ENCODE measurements around the gene KCNQ5. TPM values are rescaled to one million over a fixed set of nuclear protein-coding genes. Genes with fewer than 3 reads are reported as not detected.

KCNQ5 gene
- total and polyA plus RNA-seq, 2 of the 8 experiments (the other 6 are each of a cell fraction or from before 2014, with no cell fraction given) = 0.83 to 1.2 TPM

DNA sequence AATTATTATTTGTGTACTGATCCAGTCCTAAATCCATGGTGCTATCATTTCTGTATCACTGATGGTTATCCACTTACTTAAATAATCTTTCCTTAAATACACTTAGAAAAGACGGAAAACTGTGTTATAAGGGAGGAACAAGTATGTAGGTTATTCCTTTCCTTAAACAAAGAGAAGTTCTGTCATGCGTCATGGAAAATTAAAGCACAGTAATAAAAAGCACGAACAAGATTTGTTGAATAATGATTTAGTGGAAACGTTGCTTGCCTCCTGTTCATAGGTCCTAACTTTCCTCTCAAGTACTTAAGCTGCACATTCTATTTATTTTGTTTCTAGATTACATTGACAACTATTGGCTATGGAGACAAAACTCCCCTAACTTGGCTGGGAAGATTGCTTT lies 483.1 kb downstream of the KCNQ5 start:
- H3K4ac ChIP-seq (replicated peaks; ENCODE audit: insufficient read length, low read depth, low read length) = no peak overlapping the region
- no peak overlapping the region for H3K27ac ChIP-seq (ENCODE audit: low read depth, low read length)
- no peak overlapping the region for H2BK20ac ChIP-seq (ENCODE audit: low read length)
- no peak overlapping the region for H3K4me2 ChIP-seq (ENCODE audit: insufficient read depth in 1 of 2, low read depth in 2 of 2, low read length in 2 of 2)
- H3K4me1 ChIP-seq (replicated peaks in 1 of 4; ENCODE audit: control insufficient read depth in 3 of 4, insufficient read depth in 4 of 4, low read length in 3 of 4) = no peaks in the 10 kb centered on the region
- H3K23ac ChIP-seq (ENCODE audit: insufficient read length) = no peak overlapping the region
- H3K14ac ChIP-seq (ENCODE audit: insufficient read length) = no peak overlapping the region
- CTCF ChIA-PET (ENCODE audit: partially characterized antibody) = interaction anchor here (0.9 kb wide), 1 partner anchor 14 kb away, joined by 3 read pairs; no protein-coding TSS in a partner anchor
- H2BK5ac ChIP-seq (ENCODE audit: low read depth, low read length) = no peak overlapping the region
- H3K18ac ChIP-seq (ENCODE audit: extremely low read depth, low read length) = no peak overlapping the region
- no peak overlapping the region for H4K5ac ChIP-seq (ENCODE audit: insufficient read length, low read depth, low read length)
- 85% methylated on average over 4 of the region's 4 CpGs; no CpG with 5 or more reads in 1 of the 2 experiments for WGBS, 2 experiments (ENCODE audit: extremely low coverage in 1 of 2, insufficient coverage in 1 of 2, insufficient read length in 1 of 2, insufficient replicate concordance in 2 of 2, low coverage in 1 of 2, low lambda C conversion rate in 2 of 2, missing lambda C conversion rate in 1 of 2)
- no peak overlapping the region for H2AK5ac ChIP-seq (ENCODE audit: low read depth, low read length)
- DNase-seq (ENCODE audit: low read depth in 1 of 2, low spot score in 2 of 2) = no peak
- no peak overlapping the region for H2BK120ac ChIP-seq (replicated peaks; ENCODE audit: low read depth, low read length)
- H4K20me1 ChIP-seq (replicated peaks in 1 of 2; ENCODE audit: control insufficient read depth in 1 of 2, insufficient read depth in 2 of 2, low read length in 2 of 2) = no peaks in the 10 kb centered on the region
- no peak overlapping the region for H3K9ac ChIP-seq (replicated peaks in 1 of 4; ENCODE audit: extremely low read depth in 1 of 4, low read depth in 3 of 4, low read length in 3 of 4)
- no peak for TF ChIP-seq EGR1 (IDR thresholded peaks at IDR 0.05; ENCODE audit: borderline replicate concordance, low read depth, low read length)
- H2BK12ac ChIP-seq (ENCODE audit: low read depth, low read length) = no peak overlapping the region
- POLR2A ChIA-PET (ENCODE audit: partially characterized antibody) = no interaction called here
- no peaks in the 10 kb centered on the region for H3K9me3 ChIP-seq (ENCODE audit: insufficient read depth in 2 of 2, low read depth in 1 of 2, low read length in 1 of 2)
- H3K23me2 ChIP-seq (ENCODE audit: low read depth, low read length) = no peaks in the 10 kb centered on the region
- H3K27me3 ChIP-seq (replicated peaks in 1 of 4; ENCODE audit: control insufficient read depth in 3 of 4, extremely low read depth in 1 of 4, insufficient read depth in 3 of 4, low read length in 3 of 4) = peaks cover 0 to 1% (median 0%) of the 10 kb centered on the region in 4 experiments; a peak in 1 of 7 replicates
- H3K4me3 ChIP-seq (ENCODE audit: extremely low read depth in 1 of 4, insufficient read depth in 2 of 4, low read depth in 3 of 4, low read length in 4 of 4) = no peak overlapping the region
- no peak for FAIRE-seq
- no peaks in the 10 kb centered on the region for H3K36me3 ChIP-seq (ENCODE audit: control insufficient read depth in 2 of 4, insufficient read depth in 4 of 4, low read length in 3 of 4)
- H2BK15ac ChIP-seq (ENCODE audit: low read length) = no peak overlapping the region
- no peak overlapping the region for H2AFZ ChIP-seq (ENCODE audit: low read length)
- no peak overlapping the region for H4K91ac ChIP-seq (replicated peaks; ENCODE audit: insufficient read length, low read length)
- no peaks in the 10 kb centered on the region for H3K79me1 ChIP-seq (ENCODE audit: low read depth, low read length)
- H4K8ac ChIP-seq (ENCODE audit: extremely low read depth, insufficient read depth, low read length) = no peak overlapping the region
- H3K79me2 ChIP-seq (ENCODE audit: control insufficient read depth in 1 of 2, insufficient read depth in 2 of 2, low read length in 2 of 2) = no peaks in the 10 kb centered on the region
- H3K56ac ChIP-seq (replicated peaks; ENCODE audit: insufficient read length, low read depth, low read length) = no peak overlapping the region

Measured in H1 (cell line).